Activated CD4-positive, CD25-positive, alpha-beta regulatory T cell treated with anti-CD3 and anti-CD28 coated beads, Interleukin-2, amount 50 U/mL, for 16 hours (primary cell): Measurements from ENCODE around the gene GDPGP1.

Experiments
- DNase-seq: peaks from one replicate; pipeline ENCODE4 v3.0.0-alpha.2; 2020; ENCODE audit warnings: low read depth, low spot score

The GDPGP1 gene

DNA sequence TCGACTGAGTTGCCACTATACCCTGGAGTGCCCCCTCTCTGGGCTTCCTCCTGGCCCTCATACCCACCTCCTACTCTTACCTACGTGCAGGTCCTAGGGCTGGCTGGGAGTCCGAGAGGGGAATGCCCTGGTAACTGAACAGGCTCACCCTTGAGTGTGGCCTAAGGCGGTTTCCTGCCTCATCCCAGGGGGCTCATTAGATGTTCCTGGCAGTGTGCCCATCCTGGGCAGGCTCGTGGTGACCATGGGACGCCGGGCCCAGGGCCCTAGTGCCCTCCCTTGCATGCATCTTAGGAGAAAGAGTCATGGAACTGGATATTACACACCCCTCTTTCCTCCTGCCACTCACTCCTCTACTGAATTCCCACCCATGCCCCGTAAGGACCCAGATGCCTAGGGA, 30.1 kb upstream of the GDPGP1 start:
- no peak for DNase-seq

DNA sequence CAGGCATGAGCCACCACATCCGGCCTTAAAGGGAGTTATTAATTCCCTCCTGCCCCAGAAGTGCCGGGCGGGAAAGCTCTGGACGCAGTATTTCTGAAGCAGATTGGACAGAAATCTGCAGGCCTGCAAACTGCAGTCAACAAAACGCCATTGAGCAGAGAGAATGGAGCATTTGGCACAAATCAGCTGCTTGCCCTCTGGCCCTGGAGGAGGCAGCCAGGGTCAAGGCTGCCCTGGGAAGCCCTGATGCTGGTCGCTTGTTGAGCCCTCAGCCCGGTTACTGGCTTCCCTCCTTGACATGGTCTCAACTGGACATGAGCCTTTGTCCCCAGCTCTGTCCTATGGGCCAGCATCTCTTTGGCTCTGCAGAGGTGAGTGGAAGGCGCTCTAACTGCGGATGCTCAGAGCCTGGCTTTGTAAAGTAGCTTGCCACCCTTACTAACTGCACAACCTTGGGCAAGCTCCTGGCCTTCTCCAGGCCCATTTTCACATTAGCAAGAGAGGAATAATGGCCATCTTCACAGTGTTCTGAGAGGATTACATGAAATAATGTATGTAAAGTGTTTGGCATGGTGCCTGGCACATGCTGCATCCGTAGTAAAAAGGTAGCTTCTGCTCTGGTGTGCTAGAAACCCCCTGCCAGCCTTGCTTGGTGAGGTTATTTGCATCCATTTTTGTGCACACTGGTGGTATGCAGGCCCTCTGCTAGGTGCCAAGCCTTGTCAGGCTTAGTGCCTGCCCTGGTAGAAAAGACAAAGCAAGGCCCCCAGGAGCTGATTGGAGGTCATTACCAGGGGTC, 28.8 kb upstream of the GDPGP1 start:
- no peak for DNase-seq

DNA sequence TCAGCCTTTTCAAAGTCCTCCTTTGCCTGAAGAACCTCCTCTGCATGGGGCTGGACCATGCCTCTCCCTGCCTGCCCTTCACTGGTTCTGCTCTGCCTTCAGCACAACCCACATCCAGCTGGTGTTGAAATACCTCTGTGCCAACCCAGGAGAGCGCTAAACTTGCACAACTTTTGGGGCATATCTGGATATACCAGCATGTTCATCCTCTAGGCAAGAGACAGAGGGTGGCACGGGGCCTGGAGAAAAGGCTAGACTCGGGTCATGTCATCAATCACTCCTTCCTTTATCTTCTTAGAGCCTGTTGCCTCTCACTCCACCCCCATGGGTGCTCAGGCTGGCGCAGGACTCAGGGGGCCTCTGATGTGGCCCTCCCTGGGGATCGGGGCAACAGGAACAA, 28.1 kb upstream of the GDPGP1 start:
- no peak for DNase-seq

DNA sequence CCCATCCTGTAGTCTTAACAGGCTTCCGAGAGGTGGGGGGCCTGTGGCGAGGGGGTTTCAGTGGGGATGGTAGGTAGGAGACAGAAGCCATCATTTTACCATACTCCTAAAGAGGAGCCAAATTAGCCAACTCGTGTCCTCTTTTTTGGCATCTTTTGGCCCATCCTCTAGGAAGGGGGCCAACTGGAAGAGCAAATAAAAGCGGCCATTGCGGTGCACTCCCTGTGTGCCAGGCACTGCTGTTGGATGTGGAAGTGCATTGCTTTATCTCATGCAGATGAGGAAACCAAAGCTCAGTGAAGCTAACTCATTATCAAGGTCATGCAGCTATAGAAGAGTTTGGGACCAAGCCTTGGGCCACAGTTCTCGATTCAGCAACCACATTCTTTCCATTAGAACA, 26.8 kb upstream of the GDPGP1 start:
- no peak for DNase-seq

DNA sequence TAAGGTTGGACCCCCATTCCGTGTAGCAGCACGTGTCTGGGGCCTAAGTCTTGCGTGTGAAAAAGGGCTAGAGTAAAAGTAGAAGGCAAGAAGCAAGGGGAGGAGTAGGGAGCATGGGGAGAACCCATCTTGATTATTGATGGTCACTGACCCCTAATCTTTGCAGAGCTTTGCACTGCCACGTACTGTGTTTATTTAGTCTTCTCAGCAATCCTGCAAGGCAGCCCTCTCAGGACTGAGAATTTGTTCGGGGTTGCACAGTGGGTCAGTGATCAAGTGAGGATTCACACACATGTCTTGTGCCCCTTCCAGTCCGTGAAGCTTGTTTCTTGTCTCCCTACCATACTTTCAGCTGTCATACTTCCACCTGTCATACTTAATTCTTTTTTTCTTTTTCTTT, 25.7 kb upstream of the GDPGP1 start:
- no peak for DNase-seq

DNA sequence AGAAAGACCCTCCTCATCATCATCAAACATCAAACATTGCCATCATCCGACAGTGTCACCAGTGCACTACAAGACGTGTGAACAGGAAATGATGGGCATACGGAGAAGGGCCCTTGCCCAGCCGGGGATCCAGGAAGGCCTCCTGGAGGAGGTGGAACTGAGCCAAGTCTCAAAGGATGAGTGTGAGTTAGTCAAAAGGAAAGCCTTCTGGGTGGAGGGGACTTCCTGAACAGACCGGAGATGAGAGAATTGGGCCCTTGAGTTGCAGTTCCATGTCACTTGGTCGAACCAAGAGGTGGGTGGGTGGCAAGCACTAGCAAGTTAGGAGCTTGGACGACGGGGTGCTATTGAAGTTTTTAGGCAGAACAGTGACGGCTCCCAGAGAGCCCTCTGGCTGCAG, 24.4 kb upstream of the GDPGP1 start:
- DNase-seq = no peak

DNA sequence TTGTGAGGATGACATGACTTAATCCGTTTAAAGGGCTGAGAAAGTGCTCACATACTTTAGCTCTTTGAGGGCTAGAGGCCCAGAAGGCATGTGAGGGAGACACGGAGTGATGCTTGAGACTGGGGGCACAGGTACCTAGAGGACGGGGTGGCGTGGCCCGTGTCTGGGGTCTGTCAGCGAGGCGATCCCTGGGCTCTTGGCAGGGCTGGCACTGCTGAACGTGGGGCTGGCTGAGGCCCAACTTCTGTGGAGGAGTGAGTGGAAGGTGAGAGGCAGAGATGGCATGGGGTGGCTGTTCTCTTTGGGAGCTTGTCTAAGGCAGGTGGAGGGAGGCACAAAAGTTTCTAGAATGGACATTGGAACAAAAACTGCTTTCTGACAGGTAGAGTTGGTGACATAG, 23.4 kb upstream of the GDPGP1 start:
- no peak for DNase-seq

DNA sequence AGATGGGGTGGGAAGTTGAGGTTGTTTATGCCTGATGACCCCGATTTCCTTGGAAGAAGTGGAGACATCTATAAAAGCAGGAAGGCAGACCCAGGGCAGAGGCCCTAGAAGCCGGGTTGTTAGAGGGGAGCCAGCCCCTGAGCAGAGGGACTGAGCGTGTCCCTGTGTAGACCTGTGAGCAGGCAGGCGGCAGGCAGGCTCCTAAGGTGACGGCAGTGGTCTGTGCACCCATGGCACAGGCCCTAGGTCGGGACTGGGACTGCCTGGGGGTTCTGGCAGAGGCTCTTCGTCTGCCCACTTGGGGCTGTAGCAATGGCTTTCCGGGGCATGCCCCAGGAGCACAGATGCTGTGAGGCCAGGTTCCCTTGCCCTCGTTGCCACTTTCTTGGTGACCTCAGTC, 23.0 kb upstream of the GDPGP1 start:
- no peak for DNase-seq

DNA sequence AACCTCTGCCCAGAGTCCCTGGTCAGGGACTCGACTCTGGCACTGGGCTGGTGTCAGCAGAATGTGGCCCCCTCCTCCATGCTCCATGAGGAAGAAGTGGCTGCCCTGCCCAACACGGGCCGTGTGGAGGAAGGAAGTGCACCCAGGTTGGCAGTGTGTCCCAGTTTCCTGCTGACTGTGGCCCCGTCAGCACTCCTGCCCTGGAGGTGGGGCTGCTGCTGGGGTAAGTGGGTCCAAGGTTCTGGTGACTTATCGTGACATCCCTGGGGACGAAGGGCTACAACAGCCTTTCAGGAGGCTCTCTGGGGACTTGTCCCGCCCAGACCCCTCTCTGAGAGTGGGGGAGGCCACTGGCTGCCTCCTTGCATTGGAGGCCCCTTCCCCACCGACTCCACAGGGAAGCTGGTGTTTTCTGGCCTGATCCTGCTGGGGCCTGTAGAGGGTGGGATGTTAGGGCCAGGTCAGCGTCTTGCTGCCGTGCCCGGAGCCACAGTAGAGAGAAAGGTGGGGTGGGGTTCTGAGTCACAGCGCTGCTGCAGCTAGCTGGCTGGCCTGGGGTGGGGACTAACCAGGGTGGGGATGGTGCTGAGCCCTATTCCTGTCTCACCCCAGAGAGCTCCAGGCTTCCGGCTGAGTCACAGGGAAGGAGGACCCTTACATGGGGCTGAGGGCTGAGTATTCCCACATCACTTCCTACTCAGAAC, 22.4 kb upstream of the GDPGP1 start:
- no peak for DNase-seq

DNA sequence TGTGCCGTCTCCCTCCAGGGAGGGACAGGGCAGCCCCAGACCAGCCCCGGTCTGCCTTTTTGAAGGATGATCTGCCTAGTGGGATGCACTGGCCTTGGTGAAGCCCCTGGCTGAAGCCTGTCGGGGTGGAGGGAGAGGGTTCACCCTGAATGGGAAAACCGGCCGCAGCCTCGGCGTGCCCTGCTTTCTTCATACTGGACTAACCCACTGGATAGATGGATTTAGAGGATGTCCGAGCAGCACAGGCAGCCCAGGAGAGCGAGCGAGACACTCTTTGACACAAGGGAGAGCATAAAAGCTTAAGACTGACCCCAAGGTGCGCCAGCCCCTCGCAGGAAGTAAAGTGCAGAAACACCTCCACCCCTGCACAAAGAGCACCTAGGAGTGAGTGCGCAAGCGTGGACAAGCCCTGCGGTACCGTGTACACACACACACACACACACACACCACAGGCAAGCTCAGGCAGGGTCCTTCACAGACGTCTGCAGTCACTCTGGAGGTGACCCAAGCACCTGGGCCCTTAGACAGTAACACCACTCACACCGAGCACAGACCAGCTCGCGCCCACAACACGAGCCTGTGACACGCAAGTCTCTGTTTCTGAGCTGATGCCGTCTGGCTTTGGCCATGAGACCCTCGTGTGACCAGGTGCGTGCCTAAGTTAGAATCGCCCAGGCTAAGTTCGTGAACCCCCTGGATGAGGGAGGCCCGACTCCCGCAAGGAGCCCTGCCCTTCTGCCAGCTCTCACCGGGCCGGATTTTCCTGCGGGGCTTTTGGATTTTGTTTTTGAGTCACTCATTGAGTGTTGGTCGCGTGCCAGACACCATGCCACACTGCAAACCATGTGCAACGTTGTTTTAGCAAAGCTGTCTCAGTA, 21.5 kb upstream of the GDPGP1 start:
- no peak for DNase-seq

DNA sequence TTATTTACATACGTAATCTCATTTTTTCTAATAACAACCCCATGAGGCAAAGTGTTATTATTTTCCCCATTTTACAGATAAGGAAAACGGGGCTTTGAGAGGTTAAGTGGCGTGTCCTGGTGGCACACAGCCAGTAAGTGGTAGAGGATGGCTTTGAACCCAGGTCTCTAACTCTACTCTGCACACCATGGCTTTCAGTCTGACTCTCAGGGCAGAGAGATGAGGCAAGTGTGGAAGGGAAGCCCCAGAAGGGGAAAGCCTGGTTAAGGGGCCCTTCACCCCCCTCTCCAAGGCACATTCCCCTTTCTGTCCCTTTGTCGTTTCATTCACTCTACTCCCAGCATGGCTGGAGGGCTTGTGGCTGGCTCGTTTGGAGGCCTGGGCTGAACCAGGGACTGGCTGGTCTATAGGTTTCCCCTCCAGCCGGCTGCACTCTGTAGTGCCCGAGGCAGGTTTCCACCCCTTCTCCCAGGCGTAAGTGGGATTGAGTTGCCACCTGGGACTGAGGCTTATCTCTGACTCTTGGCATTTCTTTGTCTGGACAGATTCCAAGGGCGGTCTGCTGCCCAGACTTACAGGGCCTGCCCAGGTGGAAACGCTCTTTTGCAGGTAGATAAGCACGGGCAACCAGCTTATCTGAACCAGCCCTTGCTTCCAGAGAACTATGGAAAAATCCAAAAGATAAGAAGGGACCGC, 20.7 kb upstream of the GDPGP1 start:
- no peak for DNase-seq

DNA sequence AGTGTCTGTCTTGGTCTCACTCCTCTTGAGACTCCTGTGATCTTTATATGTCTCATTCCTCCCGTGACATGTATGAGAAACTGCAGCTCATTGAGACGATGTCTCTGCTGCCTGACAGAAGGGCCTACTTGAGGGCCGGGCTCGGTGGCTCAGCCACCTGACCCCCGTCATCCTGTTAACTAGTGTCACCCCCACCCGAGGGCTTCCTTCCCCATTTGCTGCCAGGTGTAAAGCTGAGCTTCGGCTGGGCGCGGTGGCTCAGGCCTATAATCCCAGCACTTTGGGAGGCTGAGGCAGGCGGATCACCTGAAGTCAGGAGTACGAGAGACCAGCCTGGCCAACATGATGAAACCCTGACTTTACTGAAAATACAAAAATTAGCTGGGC, 20.2 kb upstream of the GDPGP1 start:
- DNase-seq = no peak

DNA sequence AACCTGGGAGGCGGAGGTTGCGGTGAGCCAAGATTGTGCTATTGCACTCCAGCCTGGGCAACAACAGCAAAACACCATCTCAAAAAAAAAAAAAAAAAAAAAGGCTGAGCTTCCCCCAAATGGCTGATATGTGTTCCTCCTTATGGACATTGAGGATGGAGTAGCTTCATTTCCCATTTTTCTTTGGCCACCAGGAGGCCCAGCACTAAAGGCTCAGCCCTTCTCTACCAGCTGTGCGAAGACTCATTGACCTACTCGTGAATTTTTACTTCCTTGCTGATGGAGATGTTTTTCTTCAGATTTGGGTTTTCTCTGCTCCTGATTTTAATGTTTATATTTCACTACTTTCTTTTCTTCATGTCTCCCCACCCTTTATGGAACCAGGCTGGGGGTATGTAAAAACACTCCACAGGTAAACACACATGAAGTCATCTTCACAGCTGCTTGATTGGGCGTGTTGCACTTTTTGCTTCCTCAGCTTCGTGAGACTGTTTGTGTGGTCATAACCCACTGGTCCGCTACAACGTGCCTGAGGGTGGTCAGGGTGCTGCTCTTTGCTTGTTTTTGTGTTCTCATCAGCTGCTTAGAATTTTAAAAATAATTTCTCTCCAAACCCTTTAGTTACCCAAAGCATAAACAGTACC, 19.3 kb upstream of the GDPGP1 start:
- no peak for DNase-seq

DNA sequence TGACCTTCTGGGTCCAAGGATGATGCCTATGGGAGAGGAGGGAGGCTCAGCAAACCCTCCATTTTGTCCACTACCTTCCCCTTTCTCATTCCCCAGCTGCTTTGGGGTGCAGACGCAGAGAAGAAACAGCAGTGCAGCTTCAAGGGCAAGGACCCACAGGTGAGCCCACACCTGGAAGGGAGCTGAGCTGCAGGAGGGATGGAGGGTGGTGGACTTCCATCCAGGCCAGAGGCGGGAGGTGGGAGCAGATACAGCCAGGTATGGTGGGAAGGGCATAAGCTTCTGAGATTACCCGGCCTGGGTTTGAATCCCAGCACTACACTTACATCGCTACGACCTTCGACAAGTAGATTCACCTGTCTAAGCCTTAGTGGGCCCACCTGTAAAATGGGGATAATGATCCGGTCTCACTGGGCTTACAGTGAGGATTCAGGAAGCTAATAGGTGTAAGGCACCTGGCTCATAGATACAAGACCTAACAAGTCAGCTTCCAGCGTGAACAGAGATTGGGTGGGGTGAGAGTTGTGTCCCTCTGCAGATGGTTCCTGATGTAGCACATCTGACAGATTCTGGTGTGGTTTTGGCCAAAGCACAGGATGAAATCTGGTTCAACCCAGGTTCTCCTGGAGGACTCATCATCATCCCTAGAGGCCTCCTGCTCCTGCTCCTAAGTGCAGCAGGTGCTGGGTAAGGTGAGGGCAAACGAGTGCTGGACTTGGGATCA, 16.2 kb upstream of the GDPGP1 start:
- DNase-seq = no peak

DNA sequence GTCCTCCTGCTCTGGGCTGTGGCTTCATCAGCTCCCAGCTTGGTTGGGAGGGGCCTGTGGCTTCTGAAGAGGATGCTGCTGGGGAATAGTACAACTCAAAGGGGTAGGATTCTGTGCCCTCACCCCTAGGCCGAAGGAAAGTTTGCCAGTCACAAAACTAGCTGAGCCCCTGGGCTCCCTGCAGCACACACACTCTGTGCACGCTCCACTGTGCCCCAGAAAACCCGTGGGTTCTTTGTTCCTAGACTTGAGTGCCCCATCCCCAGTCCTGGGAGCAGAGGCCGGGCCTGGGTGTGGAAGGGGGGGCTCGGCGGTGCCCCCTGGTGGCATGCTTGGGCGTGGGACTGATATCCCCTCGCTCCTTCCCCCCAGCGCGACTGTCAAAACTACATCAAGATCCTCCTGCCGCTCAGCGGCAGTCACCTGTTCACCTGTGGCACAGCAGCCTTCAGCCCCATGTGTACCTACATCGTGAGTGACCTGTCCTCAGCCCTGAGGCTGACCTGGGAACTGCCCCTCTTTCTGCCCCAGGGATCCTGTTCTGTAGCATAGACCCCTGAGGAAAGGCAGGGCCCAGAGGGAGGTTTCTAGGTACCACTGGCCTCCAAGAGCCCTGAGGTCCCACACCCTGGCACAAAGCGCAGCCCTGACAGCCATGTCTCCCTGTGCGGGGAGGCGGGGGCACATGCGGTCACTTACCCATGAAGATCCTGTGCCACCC, 14.4 kb upstream of the GDPGP1 start:
- DNase-seq = no peak

DNA sequence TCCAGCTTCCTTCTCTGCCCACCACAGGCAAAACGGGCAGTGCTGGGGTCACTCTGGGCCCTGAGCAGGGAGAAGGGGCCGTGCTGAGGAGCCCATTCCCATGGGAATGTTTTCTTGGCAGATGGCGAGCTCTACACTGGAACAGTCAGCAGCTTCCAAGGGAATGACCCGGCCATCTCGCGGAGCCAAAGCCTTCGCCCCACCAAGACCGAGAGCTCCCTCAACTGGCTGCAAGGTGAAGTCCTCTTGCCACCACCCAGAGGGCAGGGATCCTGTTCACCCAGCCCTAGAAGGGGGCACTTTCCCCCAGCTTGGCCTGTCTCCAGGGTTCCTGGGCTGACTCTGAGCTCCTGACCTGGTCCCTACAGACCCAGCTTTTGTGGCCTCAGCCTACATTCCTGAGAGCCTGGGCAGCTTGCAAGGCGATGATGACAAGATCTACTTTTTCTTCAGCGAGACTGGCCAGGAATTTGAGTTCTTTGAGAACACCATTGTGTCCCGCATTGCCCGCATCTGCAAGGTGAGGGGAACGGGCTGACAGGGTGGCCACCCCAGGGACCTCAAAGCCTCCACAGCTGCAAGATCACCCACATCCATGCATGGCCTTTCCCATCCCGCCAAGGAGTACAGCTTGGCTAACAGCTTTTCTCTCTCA, 12.6 kb upstream of the GDPGP1 start:
- no peak for DNase-seq

DNA sequence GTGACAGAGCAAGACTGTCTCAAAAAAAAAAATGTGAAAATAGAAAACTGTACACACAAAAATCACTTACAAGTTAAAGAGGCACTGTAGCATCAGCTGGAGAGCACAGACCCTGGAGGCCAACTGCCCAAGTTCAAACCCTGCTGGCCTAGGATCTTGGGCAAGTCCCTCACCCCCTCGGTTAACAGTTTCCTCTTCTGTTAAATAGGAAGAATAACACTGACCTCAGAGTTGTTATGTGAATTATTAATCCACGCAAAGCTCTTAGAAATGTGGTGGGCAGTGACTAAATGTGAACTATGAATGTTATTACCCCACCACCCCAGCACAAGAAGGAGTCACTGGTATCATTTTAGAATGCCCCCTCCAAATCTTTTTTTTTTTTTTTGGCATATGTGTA, 11.5 kb upstream of the GDPGP1 start:
- DNase-seq = no peak

DNA sequence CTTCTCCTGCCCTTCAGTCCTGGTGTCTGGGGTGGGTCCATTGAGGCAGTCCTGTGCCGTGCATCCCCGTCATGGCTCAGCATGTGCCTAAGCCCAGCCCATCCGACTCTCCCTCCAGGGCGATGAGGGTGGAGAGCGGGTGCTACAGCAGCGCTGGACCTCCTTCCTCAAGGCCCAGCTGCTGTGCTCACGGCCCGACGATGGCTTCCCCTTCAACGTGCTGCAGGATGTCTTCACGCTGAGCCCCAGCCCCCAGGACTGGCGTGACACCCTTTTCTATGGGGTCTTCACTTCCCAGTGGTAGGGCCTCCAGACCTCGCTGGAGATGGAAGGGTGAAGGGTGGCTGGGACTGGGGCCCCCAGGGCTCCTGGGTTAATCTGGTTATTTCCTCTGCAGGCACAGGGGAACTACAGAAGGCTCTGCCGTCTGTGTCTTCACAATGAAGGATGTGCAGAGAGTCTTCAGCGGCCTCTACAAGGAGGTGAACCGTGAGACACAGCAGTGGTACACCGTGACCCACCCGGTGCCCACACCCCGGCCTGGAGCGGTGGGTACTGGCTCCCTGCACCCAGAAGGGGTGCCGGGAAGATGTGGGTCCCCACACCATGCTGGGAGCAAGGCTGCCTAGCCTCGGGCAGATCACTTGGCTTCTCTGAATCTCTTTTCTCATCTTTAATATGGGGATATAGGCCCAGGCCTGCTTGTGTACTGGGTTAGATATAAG, 10.4 kb upstream of the GDPGP1 start:
- no peak for DNase-seq

DNA sequence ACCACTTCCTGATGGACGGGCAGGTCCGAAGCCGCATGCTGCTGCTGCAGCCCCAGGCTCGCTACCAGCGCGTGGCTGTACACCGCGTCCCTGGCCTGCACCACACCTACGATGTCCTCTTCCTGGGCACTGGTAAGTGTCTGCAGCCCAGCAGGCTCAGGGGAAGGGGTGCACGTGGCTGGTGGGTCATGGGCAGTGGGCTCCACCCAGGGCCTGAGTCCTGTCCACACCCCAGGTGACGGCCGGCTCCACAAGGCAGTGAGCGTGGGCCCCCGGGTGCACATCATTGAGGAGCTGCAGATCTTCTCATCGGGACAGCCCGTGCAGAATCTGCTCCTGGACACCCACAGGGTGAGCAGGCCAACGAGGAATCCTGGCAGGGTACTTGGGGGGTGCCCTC, 9.0 kb upstream of the GDPGP1 start:
- no peak for DNase-seq
